Measurements from ENCODE around the gene OCA2.

GRCh38 chr15:28093752-28094535 is 5.2 kb downstream of the OCA2 start:
- TF ChIP-seq EZH2phosphoT487 (IDR thresholded peaks at IDR 0.05; ENCODE audit: insufficient read depth, low read depth) = no peak
- no peak for TF ChIP-seq EZH2 (IDR thresholded peaks at IDR 0.05; ENCODE audit: insufficient read depth, poor library complexity, severe bottlenecking)

Data from GM23248 (cell line).